Measurements from ENCODE around the gene TLN1.

GRCh38 chr9:35683323-35683722 is 48.7 kb downstream of the TLN1 start:
- no peak for TF ChIP-seq CTCF (IDR thresholded peaks at IDR 0.05)
- TF ChIP-seq POLR2A (IDR thresholded peaks at IDR 0.05) = no peak
- TF ChIP-seq POLR2AphosphoS5 (IDR thresholded peaks at IDR 0.05) = no peak
- no peak for TF ChIP-seq EP300 (IDR thresholded peaks at IDR 0.05)
